GM21367 (cell line): ENCODE results near the gene ETV2.
A peak's percentile ranks its signal among the peaks of the same experiment; 100 is the strongest.
"Not testable (repeated sequence)": the region's sequence is repeated elsewhere in the genome, so short reads cannot be mapped to it uniquely, and the experiment has no call there.

Experiments used
- ATAC-seq: cut with Tn5 transposase; IDR thresholded peaks from one replicate; pipeline ENCODE4 v1.9.1; 2021; ENCODE audit not compliant: unreplicated experiment

ETV2 gene

GRCh38 chr19:35623327-35624010 is 18.1 kb upstream of the ETV2 start:
- no peak for ATAC-seq

GRCh38 chr19:35628264-35628564 is 13.3 kb upstream of the ETV2 start:
- ATAC-seq = no peak

- ATAC-seq = peak; percentile 80
These were observed 12.8 kb upstream of the ETV2 start, which contains the start of gene RBM42 for GRCh38 chr19:35628565-35629331. Gene RBM42, plus strand, starts transcription at chr19:35629036. Its CDS starts 118 bp downstream, at chr19:35629154.

- no peak for ATAC-seq
These were observed 12.3 kb upstream of the ETV2 start for GRCh38 chr19:35629332-35629633.

GRCh38 chr19:35633727-35634440 is 7.7 kb upstream of the ETV2 start:
- no peak for ATAC-seq

DNA sequence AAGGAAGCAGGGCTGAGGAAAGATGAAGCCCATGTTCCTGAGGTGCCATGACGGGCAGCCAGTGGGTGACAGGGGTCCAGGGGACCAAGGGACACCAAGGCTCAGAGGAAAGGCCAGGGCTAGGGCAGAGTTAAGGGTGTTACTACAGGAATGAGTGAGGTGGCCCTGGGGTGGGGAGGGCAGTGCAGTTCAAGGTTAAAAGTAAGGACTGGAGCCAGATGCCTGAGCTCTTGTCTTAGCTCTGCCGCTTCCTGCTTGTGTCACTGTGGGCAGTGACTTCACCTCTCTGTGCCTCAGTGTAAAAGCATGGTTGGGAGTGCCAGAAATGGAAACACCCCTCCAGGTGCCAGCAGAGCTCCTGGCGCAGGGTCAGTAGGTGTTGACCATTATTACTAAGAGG is 4.9 kb upstream of the ETV2 start:
- ATAC-seq = no peak

DNA sequence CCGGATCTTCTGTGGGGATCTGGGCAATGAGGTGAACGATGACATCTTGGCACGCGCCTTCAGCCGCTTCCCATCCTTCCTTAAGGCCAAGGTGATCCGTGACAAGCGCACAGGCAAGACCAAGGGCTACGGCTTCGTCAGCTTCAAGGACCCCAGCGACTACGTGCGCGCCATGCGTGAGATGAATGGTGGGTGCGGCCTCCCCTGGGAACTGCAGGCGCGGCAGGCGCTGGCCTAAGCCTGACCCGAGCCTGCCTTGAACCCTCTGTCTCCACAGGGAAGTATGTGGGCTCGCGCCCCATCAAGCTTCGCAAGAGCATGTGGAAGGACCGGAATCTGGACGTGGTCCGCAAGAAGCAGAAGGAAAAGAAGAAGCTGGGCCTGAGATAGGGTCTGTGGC is 4.4 kb upstream of the ETV2 start:
- no peak for ATAC-seq

GRCh38 chr19:35639321-35639639 is 2.3 kb upstream of the ETV2 start:
- no peak for ATAC-seq

- no peak for ATAC-seq
These were observed 1.7 kb upstream of the ETV2 start for GRCh38 chr19:35639863-35640262.

DNA sequence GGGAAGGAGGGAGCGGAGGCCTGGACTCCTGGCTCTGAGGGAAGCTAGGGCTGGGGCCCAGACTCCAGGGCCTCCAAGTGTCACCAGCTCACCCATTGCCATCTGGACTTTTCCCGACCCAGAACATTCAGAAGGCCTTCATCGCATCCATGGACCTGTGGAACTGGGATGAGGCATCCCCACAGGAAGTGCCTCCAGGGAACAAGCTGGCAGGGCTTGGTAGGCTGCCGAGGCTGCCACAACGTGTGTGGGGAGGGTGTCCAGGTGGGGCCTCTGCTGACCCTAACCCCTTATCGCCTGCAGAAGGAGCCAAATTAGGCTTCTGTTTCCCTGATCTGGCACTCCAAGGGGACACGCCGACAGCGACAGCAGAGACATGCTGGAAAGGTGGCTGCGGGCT is 767 bp downstream of the ETV2 start:
- no peak for ATAC-seq

- no peak for ATAC-seq
These were observed 1.3 kb downstream of the ETV2 start for GRCh38 chr19:35642798-35643254.

DNA sequence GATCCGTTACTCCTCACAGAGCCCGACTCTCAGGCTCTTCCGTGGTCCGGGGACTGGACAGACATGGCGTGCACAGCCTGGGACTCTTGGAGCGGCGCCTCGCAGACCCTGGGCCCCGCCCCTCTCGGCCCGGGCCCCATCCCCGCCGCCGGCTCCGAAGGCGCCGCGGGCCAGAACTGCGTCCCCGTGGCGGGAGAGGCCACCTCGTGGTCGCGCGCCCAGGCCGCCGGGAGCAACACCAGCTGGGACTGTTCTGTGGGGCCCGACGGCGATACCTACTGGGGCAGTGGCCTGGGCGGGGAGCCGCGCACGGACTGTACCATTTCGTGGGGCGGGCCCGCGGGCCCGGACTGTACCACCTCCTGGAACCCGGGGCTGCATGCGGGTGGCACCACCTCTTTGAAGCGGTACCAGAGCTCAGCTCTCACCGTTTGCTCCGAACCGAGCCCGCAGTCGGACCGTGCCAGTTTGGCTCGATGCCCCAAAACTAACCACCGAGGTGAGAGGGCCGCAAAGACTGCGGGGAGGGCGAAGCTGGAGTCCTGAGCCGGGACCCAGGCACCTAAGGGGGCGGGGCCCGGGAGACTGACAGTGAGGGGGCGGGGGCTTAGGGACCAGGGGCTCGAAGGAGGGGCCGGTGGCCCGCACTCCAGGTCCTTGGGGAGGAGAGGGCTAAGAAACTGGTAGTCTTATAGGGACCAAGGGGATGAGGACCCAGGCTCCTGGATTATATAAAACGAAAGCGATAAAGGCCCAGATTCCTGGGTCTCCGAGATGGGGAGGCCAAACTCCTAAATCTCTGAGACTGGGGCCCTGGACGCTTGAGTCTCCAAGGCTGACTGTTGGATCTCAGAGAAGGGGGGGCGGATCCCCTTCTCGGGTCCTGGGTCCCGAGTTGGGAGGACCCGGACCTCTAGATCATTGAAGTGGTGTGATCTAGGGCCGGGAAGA is 2.0 kb downstream of the ETV2 start:
- ATAC-seq = no peak

DNA sequence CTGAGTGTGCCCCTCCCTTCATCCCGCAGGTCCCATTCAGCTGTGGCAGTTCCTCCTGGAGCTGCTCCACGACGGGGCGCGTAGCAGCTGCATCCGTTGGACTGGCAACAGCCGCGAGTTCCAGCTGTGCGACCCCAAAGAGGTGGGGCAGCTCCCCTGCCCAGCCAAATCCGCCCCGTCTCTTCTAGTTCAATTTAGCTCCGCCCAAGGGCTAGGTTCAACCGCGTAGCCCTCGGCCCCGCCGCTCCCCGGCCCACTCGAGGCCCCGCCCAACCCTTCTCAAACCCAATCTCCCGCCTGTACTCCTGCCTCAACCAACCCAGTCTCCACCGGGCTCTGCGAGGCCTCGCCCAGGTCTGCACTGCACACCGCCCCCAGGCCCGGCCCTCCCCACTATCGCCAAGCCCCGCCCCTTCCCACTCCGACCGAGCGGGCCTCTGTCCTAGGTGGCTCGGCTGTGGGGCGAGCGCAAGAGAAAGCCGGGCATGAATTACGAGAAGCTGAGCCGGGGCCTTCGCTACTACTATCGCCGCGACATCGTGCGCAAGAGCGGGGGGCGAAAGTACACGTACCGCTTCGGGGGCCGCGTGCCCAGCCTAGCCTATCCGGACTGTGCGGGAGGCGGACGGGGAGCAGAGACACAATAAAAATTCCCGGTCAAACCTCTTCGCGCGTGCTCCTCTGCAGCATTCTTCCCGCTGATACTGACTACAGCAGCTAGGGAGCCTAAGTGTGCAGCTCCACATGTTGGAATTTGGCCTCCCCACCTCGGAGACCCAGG is 2.9 kb downstream of the ETV2 start:
- ATAC-seq = peak; percentile 60

DNA sequence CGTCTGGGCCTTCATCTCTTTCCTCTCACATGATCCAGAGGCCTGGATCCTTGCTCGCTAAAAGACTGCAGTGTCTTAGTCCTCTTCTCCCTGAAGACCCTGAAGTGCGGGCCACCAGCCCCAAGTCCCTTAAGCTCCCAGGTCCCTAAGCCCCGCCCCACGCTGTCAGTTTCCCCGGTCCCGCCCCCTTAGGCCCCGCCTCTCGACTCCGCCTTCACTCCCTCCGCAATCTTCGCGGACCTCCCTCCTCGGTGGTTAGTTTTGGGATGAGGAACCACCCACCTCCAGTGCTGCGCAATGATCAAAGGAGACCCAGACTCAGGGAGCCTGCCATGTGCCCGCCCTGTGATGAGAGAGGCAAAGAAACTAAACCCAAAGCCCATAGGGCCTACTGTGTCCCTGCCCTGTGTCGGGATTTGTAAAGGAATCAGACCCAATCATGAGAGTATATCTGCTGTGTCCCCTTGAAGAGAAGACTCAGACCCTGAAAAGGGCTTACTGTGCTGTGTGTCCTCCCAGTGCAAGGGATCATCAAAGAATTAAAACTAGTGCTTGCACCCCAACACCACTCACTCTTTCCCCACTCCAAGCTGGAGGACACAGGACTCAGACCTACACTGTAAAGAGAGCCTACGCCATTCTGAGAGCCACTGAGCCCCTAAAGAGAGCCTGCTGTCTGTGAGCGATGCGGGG is 3.6 kb downstream of the ETV2 start:
- no peak for ATAC-seq

- no peak for ATAC-seq
These were observed 4.4 kb downstream of the ETV2 start for GRCh38 chr19:35645680-35646511.

DNA sequence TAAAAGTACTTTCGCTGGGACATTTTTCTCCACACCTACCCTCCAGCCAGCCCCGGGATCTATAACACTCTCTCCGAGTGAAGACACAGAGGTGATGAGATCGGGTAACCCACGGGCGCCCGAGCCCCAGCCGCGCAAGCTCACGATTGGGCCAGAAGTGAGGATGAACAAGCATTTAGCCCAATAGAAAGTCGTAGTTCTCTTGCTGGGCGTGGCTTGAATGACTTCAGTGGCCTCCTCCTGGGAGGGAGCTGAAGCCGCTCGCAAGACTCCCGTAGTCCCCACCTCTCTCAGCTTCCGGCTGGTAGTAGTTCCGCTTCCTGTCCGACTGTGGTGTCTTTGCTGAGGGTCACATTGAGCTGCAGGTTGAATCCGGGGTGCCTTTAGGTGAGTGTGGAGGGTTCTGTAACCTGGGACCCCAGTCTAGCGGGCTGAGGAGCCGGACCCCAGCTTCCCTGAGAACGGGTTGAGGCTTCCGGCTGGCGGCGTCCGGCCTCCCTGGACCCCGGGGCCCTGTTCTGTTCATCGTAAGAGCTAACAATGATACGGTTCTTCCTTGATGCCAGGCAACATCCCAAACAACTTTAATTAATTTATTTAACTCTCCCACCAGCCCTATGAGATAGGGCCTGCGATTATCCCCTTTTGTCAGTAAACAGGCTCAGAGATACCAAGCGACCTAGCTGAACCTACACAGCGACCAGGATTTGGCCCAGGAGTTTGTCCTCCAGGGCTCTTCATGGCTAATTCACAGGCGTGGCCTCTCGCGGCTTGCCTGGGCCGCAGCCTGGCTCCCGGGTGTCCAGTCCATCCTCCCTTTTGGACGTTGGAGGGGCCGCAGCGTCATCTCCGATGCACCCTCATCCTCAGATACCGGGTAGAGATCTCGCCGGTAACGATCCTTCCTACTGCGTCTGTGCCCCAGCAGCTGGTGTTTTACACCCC is 6.7 kb downstream of the ETV2 start, which contains the start of gene COX6B1:
Gene COX6B1 (plus strand): TSS at position 307 of the 945 bp plus-strand sequence. CDS start 2,921 bp downstream, outside the sequence.
- peak; percentile 50 for ATAC-seq

- no peak for ATAC-seq
These were observed 9.0 kb downstream of the ETV2 start for GRCh38 chr19:35650581-35650980.

DNA sequence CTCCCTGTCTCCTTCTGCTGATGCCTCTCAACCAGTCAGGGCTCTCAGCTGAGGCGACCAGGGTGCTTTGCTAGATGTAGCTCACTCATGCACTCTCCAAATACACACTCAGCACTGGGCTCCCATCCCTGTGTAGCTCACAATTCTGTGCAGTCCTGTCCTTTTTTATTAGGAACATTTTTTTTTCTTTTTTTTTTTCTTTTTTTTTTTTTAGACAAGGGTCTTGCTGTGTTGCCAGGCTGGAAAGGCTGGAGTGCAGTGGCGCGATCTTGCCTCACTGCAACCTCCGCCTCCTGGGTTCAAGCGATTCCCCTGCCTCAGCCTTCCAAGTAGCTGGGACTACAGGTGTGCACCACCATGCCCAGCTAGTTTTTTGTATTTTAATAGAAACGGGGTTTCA is 13.3 kb downstream of the ETV2 start:
- ATAC-seq = not testable (repeated sequence)
